ENCODE measurements around the gene PNCK. TPM values are rescaled to one million over a fixed set of nuclear protein-coding genes. Genes with fewer than 3 reads are reported as not detected.
A peak's percentile ranks its signal among the peaks of the same experiment; 100 is the strongest.

PNCK gene
- total and polyA plus RNA-seq, 10 of the 15 experiments (the other 5 are each of a cell fraction or from before 2014, with no cell fraction given) = 0.21 to 0.67 (median 0.54) TPM; not detected in 7

DNA sequence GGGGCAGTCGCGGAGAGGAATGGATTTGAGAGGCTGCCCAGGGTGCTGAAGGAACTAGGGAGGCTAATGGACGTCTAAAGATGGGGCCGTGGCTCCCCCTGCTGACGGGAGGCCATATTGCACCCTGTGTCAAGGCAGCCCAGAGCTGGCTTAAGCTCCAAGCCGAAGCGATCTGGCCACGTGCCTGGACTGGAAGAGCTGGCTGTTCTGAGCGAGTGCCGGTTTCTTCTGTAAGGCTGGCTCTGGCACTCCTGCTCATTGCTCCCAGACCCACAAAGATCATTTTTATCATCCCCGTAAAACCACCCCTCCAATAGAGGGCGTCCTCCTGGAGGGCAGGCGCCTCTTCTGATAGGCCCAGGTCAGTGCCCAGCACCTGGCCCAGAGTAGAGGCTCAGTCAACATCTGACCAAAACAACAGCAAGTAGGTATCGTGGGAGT lies 5.6 kb downstream of the PNCK start:
- POLR2A ChIA-PET = no interaction called here

More for the DNA sequence above, 5.6 kb downstream of the PNCK start:
- no peak overlapping the region for H3K4me2 ChIP-seq (ENCODE audit: control insufficient read depth, insufficient read depth)
- no peak for FAIRE-seq
- no peaks in the 10 kb centered on the region for H4K20me1 ChIP-seq (ENCODE audit: control insufficient read depth, insufficient read depth)
- no peaks in the 10 kb centered on the region for H3K4me1 ChIP-seq (ENCODE audit: control insufficient read depth, insufficient read depth, low read length)
- in situ Hi-C loops (cut with MboI) (no loop called here), intact Hi-C loops (cut with micrococcal nuclease; ENCODE audit: unreplicated experiment) (loop anchor here (1.0 to 5.0 kb wide), 4 partner anchors 56 to 709 kb away; no protein-coding TSS in a partner anchor)
- peak; percentile 95 for ATAC-seq
- RAD21 ChIA-PET (ENCODE audit: unreplicated experiment) = interaction anchor here (0.9 to 3.7 kb wide), 10 partner anchors 10 to 726 kb away, joined by 3 to 26 read pairs (median 5); no protein-coding TSS in a partner anchor
- CTCF ChIA-PET = interaction anchor here (0.6 to 4.5 kb wide), 27 partner anchors 9 to 725 kb away, joined by 3 to 28 read pairs (median 4); partner anchors contain the start of gene DUSP9
- BruUV-seq (replicated peaks) = no TSS peak
- no peaks in the 10 kb centered on the region; the same call in 2 of the 3 replicates for H3K9me3 ChIP-seq (replicated peaks; ENCODE audit: control insufficient read depth, insufficient read depth, low read length)
- no peak overlapping the region for H2AFZ ChIP-seq (ENCODE audit: control insufficient read depth, low read depth, low read length)
- SMC1A ChIA-PET (ENCODE audit: uncharacterized antibody, unreplicated experiment) = interaction anchor here (0.9 to 1.8 kb wide), 2 partner anchors 81 to 129 kb away, joined by 3 to 9 read pairs; no protein-coding TSS in a partner anchor
- 40% methylated on average over 14 of the region's 14 CpGs for WGBS (ENCODE audit: insufficient coverage, insufficient replicate concordance, low lambda C conversion rate, missing lambda C conversion rate)
- peak; percentile 59 for TF ChIP-seq RAD21 (IDR thresholded peaks at IDR 0.05; ENCODE audit: insufficient read depth, low read depth, low read length)
- TF ChIP-seq YY1 (IDR thresholded peaks at IDR 0.05; ENCODE audit: low read depth, low read length) = peak; percentile 77
- TF ChIP-seq SMC3 (IDR thresholded peaks at IDR 0.05; ENCODE audit: borderline replicate concordance, low read length) = peak; percentile 54; the same call in 1 of the 2 replicates
- no peak for TF ChIP-seq TCF12 (IDR thresholded peaks at IDR 0.05; ENCODE audit: low read depth, low read length)
- TF ChIP-seq, protein P1, sequence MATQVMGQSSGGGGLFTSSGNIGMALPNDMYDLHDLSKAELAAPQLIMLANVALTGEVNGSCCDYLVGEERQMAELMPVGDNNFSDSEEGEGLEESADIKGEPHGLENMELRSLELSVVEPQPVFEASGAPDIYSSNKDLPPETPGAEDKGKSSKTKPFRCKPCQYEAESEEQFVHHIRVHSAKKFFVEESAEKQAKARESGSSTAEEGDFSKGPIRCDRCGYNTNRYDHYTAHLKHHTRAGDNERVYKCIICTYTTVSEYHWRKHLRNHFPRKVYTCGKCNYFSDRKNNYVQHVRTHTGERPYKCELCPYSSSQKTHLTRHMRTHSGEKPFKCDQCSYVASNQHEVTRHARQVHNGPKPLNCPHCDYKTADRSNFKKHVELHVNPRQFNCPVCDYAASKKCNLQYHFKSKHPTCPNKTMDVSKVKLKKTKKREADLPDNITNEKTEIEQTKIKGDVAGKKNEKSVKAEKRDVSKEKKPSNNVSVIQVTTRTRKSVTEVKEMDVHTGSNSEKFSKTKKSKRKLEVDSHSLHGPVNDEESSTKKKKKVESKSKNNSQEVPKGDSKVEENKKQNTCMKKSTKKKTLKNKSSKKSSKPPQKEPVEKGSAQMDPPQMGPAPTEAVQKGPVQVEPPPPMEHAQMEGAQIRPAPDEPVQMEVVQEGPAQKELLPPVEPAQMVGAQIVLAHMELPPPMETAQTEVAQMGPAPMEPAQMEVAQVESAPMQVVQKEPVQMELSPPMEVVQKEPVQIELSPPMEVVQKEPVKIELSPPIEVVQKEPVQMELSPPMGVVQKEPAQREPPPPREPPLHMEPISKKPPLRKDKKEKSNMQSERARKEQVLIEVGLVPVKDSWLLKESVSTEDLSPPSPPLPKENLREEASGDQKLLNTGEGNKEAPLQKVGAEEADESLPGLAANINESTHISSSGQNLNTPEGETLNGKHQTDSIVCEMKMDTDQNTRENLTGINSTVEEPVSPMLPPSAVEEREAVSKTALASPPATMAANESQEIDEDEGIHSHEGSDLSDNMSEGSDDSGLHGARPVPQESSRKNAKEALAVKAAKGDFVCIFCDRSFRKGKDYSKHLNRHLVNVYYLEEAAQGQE (IDR thresholded peaks at IDR 0.05; ENCODE audit: low read depth, low read length) = peak; percentile 26; the same call in 1 of the 2 replicates
- TF ChIP-seq, protein P2, sequence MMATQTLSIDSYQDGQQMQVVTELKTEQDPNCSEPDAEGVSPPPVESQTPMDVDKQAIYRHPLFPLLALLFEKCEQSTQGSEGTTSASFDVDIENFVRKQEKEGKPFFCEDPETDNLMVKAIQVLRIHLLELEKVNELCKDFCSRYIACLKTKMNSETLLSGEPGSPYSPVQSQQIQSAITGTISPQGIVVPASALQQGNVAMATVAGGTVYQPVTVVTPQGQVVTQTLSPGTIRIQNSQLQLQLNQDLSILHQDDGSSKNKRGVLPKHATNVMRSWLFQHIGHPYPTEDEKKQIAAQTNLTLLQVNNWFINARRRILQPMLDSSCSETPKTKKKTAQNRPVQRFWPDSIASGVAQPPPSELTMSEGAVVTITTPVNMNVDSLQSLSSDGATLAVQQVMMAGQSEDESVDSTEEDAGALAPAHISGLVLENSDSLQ (IDR thresholded peaks at IDR 0.05) = no peak
- TF ChIP-seq, protein P3, sequence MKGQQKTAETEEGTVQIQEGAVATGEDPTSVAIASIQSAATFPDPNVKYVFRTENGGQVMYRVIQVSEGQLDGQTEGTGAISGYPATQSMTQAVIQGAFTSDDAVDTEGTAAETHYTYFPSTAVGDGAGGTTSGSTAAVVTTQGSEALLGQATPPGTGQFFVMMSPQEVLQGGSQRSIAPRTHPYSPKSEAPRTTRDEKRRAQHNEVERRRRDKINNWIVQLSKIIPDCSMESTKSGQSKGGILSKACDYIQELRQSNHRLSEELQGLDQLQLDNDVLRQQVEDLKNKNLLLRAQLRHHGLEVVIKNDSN (IDR thresholded peaks at IDR 0.05; ENCODE audit: borderline replicate concordance, extremely low read length, insufficient read depth, low read depth, low read length) = peak; percentile 43
- no peak for TF ChIP-seq MXI1 (IDR thresholded peaks at IDR 0.05; ENCODE audit: low read depth, low read length)
- TF ChIP-seq BHLHE40 (IDR thresholded peaks at IDR 0.05; ENCODE audit: borderline replicate concordance in 1 of 2, low read depth in 2 of 2, low read length in 1 of 2) = peak in 1 of 2 experiments; percentile 59; a peak in 1 of 4 replicates
- TF ChIP-seq, protein P4, sequence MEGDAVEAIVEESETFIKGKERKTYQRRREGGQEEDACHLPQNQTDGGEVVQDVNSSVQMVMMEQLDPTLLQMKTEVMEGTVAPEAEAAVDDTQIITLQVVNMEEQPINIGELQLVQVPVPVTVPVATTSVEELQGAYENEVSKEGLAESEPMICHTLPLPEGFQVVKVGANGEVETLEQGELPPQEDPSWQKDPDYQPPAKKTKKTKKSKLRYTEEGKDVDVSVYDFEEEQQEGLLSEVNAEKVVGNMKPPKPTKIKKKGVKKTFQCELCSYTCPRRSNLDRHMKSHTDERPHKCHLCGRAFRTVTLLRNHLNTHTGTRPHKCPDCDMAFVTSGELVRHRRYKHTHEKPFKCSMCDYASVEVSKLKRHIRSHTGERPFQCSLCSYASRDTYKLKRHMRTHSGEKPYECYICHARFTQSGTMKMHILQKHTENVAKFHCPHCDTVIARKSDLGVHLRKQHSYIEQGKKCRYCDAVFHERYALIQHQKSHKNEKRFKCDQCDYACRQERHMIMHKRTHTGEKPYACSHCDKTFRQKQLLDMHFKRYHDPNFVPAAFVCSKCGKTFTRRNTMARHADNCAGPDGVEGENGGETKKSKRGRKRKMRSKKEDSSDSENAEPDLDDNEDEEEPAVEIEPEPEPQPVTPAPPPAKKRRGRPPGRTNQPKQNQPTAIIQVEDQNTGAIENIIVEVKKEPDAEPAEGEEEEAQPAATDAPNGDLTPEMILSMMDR (IDR thresholded peaks at IDR 0.05 in 2 of 3, conservative IDR thresholded peaks at IDR 0.05 in 1 of 3; ENCODE audit: control insufficient read depth in 2 of 3, extremely low read depth in 1 of 3, insufficient read depth in 1 of 3, low read depth in 3 of 3, low read length in 3 of 3) = peak; percentile 70 to 77 (median 76)
- H3K27me3 ChIP-seq (replicated peaks in 1 of 2; ENCODE audit: control insufficient read depth in 2 of 2, insufficient read depth in 2 of 2, low read length in 1 of 2) = no peaks in the 10 kb centered on the region
- no peaks in the 10 kb centered on the region for H3K79me2 ChIP-seq (ENCODE audit: control insufficient read depth, insufficient read depth, low read length)
- no peak overlapping the region for H3K27ac ChIP-seq (ENCODE audit: control insufficient read depth, insufficient read depth)
- no peaks in the 10 kb centered on the region for H3K36me3 ChIP-seq (ENCODE audit: control insufficient read depth in 2 of 2, insufficient read depth in 2 of 2, low read length in 1 of 2)
- no peak overlapping the region for H3K9ac ChIP-seq (ENCODE audit: control insufficient read depth, insufficient read depth, low read length)
- H3K4me3 ChIP-seq = no peak overlapping the region
- DNase-seq (ENCODE audit: low read depth, low spot score) = peak; percentile 12
